HL-60/S4 treated with phorbol 12-myristate 13-acetate at 8.2 ng/mL for 4 days and 3 days (cell line): ENCODE data around the gene ZNF614.
"Not testable (repeated sequence)": the region's sequence is repeated elsewhere in the genome, so short reads cannot be mapped to it uniquely, and the experiment has no call there.

Source experiments
- in situ Hi-C: fragments of 300-500 bp; cut with MboI; formaldehyde crosslinking; loops from 2 replicates; pipeline ENCODE4 v1.15.0; 2022; ENCODE audit warnings: low sequenced_read_pairs

ZNF614 gene

GRCh38 chr19:52028027-52028779 lies at the start of gene ZNF614:
Gene ZNF614 (minus strand): TSS chr19:52028379. CDS start chr19:52025745, 2,634 bp downstream.
- in situ Hi-C loops = no loop called here

- in situ Hi-C loops = no loop called here
Measured at GRCh38 chr19:52070496-52070895, 42.3 kb upstream of the ZNF614 start.

- in situ Hi-C loops = no loop called here
Measured at GRCh38 chr19:52069653-52070052, 41.5 kb upstream of the ZNF614 start.

GRCh38 chr19:52066258-52066863 lies 38.2 kb upstream of the ZNF614 start:
- in situ Hi-C loops = no loop called here

- in situ Hi-C loops = no loop called here
Measured at GRCh38 chr19:52065399-52065798, 37.2 kb upstream of the ZNF614 start.

GRCh38 chr19:52056480-52056879 lies 28.3 kb upstream of the ZNF614 start:
- in situ Hi-C loops = not testable (repeated sequence)

GRCh38 chr19:52051736-52052135 lies 23.6 kb upstream of the ZNF614 start:
- in situ Hi-C loops = not testable (repeated sequence)

- in situ Hi-C loops = no loop called here
Measured at GRCh38 chr19:52048555-52049501, 20.6 kb upstream of the ZNF614 start, which contains the start of gene ZNF432. Gene ZNF432 (minus strand): TSS chr19:52048838. CDS start chr19:52046868, 1,970 bp downstream.

- in situ Hi-C loops = no loop called here
Measured at GRCh38 chr19:52039169-52039568, 11.0 kb upstream of the ZNF614 start.

- in situ Hi-C loops = no loop called here
Measured at GRCh38 chr19:52034051-52034728, 6.0 kb upstream of the ZNF614 start.

- in situ Hi-C loops = no loop called here
Measured at GRCh38 chr19:52028780-52029123, 573 bp upstream of the ZNF614 start.

GRCh38 chr19:52026255-52026990 lies 1.8 kb downstream of the ZNF614 start:
- in situ Hi-C loops = not testable (repeated sequence)

GRCh38 chr19:52024478-52024877 lies 3.7 kb downstream of the ZNF614 start:
- in situ Hi-C loops = not testable (repeated sequence)

GRCh38 chr19:52022193-52022592 lies 6.0 kb downstream of the ZNF614 start:
- in situ Hi-C loops = no loop called here

GRCh38 chr19:52020506-52020905 lies 7.7 kb downstream of the ZNF614 start:
- in situ Hi-C loops = no loop called here

GRCh38 chr19:52010674-52011073 lies 17.5 kb downstream of the ZNF614 start:
- in situ Hi-C loops = no loop called here

GRCh38 chr19:52007806-52008557 lies 20.2 kb downstream of the ZNF614 start, which contains the start of gene ZNF615:
Gene ZNF615 (minus strand): TSS chr19:52008211. CDS start chr19:52003711, 4,500 bp downstream.
- in situ Hi-C loops = no loop called here

GRCh38 chr19:52007451-52007805 lies 20.8 kb downstream of the ZNF614 start:
- in situ Hi-C loops = no loop called here

GRCh38 chr19:51994048-51994644 lies 34.0 kb downstream of the ZNF614 start:
- in situ Hi-C loops = no loop called here
